ENCODE results near the gene INPP5F. TPM values are rescaled to one million over a fixed set of nuclear protein-coding genes. Genes with fewer than 3 reads are reported as not detected.

INPP5F gene
- total and polyA plus RNA-seq, 10 of the 15 experiments (the other 5 are each of a cell fraction or from before 2014, with no cell fraction given) = 6.0 to 49.3 (median 34.3) TPM

- ChIA-PET SMC1A (ENCODE audit: uncharacterized antibody, unreplicated experiment) (interaction anchor here (0.8 to 3.1 kb wide), 7 partner anchors 27 to 144 kb away, joined by 3 to 15 read pairs (median 4); no protein-coding TSS in a partner anchor), RAD21 (ENCODE audit: unreplicated experiment) (interaction anchor here (2.2 to 3.7 kb wide), 2 partner anchors 29 to 80 kb away, joined by 6 to 12 read pairs; no protein-coding TSS in a partner anchor), POLR2A (no interaction called here), CTCF (interaction anchor here (0.9 to 5.9 kb wide), 6 partner anchors 19 to 144 kb away, joined by 3 to 37 read pairs (median 4); no protein-coding TSS in a partner anchor)
- FAIRE-seq = no peak
- Histone ChIP-seq H3K27ac (ENCODE audit: control insufficient read depth, insufficient read depth) (no peak overlapping the region), H3K9me3 (replicated peaks; ENCODE audit: control insufficient read depth, insufficient read depth, low read length) (no peaks in the 10 kb centered on the region), H3K36me3 (ENCODE audit: control insufficient read depth in 2 of 2, insufficient read depth in 2 of 2, low read length in 1 of 2) (peaks cover 6 to 35% of the 10 kb centered on the region in 2 experiments), H2AFZ (ENCODE audit: control insufficient read depth, low read depth, low read length) (no peak overlapping the region), H3K27me3 (replicated peaks in 1 of 2; ENCODE audit: control insufficient read depth in 2 of 2, insufficient read depth in 2 of 2, low read length in 1 of 2) (no peaks in the 10 kb centered on the region), H3K4me3 (no peak overlapping the region), H3K9ac (ENCODE audit: control insufficient read depth, insufficient read depth, low read length) (no peak overlapping the region), H3K79me2 (ENCODE audit: control insufficient read depth, insufficient read depth, low read length) (no peaks in the 10 kb centered on the region), H4K20me1 (ENCODE audit: control insufficient read depth, insufficient read depth) (no peaks in the 10 kb centered on the region), H3K4me2 (ENCODE audit: control insufficient read depth, insufficient read depth) (no peak overlapping the region), H3K4me1 (ENCODE audit: control insufficient read depth, insufficient read depth, low read length) (no peaks in the 10 kb centered on the region)
- WGBS (ENCODE audit: insufficient coverage, insufficient replicate concordance, low lambda C conversion rate, missing lambda C conversion rate) = 98% methylated on average over 4 of the region's 4 CpGs
- in situ Hi-C loops (cut with MboI) = no loop called here
- no peak for DNase-seq (ENCODE audit: low read depth, low spot score)
- BruUV-seq (replicated peaks) = no TSS peak
- no peak for ATAC-seq
- intact Hi-C loops (cut with micrococcal nuclease; ENCODE audit: unreplicated experiment) = no loop called here
- TF ChIP-seq ZBTB33 (IDR thresholded peaks at IDR 0.05) = no peak
- no peak for TF ChIP-seq CUX1 (IDR thresholded peaks at IDR 0.05; ENCODE audit: insufficient replicate concordance, low read depth, low read length)
- TF ChIP-seq PAX5 (IDR thresholded peaks at IDR 0.05; ENCODE audit: borderline replicate concordance, low read depth, low read length) = no peak
- TF ChIP-seq WRNIP1 (IDR thresholded peaks at IDR 0.05; ENCODE audit: borderline replicate concordance, low read depth, low read length) = no peak
- no peak for TF ChIP-seq USF1 (IDR thresholded peaks at IDR 0.05; ENCODE audit: borderline replicate concordance, extremely low read length, insufficient read depth, low read depth, low read length)
- TF ChIP-seq ZNF274 (IDR thresholded peaks at IDR 0.05; ENCODE audit: insufficient read depth, insufficient read length) = no peak
- TF ChIP-seq IRF5 (IDR thresholded peaks at IDR 0.05; ENCODE audit: borderline replicate concordance) = no peak
- no peak for TF ChIP-seq JUND (IDR thresholded peaks at IDR 0.05; ENCODE audit: low read depth, low read length)
- no peak for TF ChIP-seq CEBPB (IDR thresholded peaks at IDR 0.05; ENCODE audit: borderline replicate concordance in 1 of 2, low read depth in 2 of 2, low read length in 2 of 2)
- TF ChIP-seq BMI1 (IDR thresholded peaks at IDR 0.05; ENCODE audit: borderline replicate concordance) = no peak
- no peak for TF ChIP-seq ELK1 (IDR thresholded peaks at IDR 0.05; ENCODE audit: low read depth, low read length)
These were observed 105.0 kb downstream of the INPP5F start for GRCh38 chr10:119830851-119831250.
